ENCODE data around the gene BAHCC1. TPM values are rescaled to one million over a fixed set of nuclear protein-coding genes. Genes with fewer than 3 reads are reported as not detected.

BAHCC1 gene
- total RNA-seq, 1 experiment from 2014 or later: 0.17 TPM

DNA sequence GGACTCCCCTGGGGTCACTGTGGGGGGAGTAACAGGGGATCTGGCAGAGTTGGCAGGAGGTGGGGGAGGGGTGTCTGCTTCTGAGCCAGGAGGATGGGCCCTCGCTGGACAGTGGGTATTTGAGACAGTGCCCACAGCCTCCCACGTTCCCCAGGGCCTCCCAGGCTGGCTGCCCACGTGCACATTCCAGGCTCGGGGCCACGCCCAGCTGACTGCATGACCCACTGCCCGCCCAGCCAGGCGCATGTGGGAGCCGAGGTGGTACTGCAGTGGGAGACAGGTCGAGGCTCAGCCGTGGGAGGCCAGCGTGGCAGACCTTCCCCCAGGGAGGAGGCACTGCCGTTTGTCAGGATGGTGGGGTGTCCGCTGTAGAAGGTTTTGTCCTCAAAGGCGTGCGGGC, 38.8 kb downstream of the BAHCC1 start:
- peaks cover 47% of the 10 kb centered on the region for H3K27me3 Mint-ChIP-seq (ENCODE audit: unreplicated experiment)
- H3K36me3 Mint-ChIP-seq (ENCODE audit: insufficient read depth, unreplicated experiment): no peaks in the 10 kb centered on the region
- no peak overlapping the region for H3K4me3 Mint-ChIP-seq (ENCODE audit: low read depth, unreplicated experiment)
- no TSS peak for BruUV-seq (replicated peaks)
- intact Hi-C loops (cut with micrococcal nuclease; ENCODE audit: unreplicated experiment): no loop called here
- CTCF ChIA-PET: no interaction called here
- no peak for DNase-seq
- no peaks in the 10 kb centered on the region for H3K9me3 Mint-ChIP-seq (ENCODE audit: low read depth, unreplicated experiment)
- no peak for TF ChIP-seq CTCF (IDR thresholded peaks at IDR 0.05; ENCODE audit: unreplicated experiment)
- no peaks in the 10 kb centered on the region for H3K4me1 Mint-ChIP-seq (ENCODE audit: low read depth, unreplicated experiment)
- H3K27ac Mint-ChIP-seq (ENCODE audit: unreplicated experiment): no peak overlapping the region

- no TSS peak for BruUV-seq (replicated peaks)
- H3K36me3 Mint-ChIP-seq (ENCODE audit: insufficient read depth, unreplicated experiment): no peaks in the 10 kb centered on the region
- CTCF ChIA-PET: no interaction called here
- no peak overlapping the region for H3K27ac Mint-ChIP-seq (ENCODE audit: unreplicated experiment)
- no peaks in the 10 kb centered on the region for H3K9me3 Mint-ChIP-seq (ENCODE audit: low read depth, unreplicated experiment)
- H3K4me3 Mint-ChIP-seq (ENCODE audit: low read depth, unreplicated experiment): no peak overlapping the region
- intact Hi-C loops (cut with micrococcal nuclease; ENCODE audit: unreplicated experiment): no loop called here
- peaks cover 55% of the 10 kb centered on the region for H3K27me3 Mint-ChIP-seq (ENCODE audit: unreplicated experiment)
- TF ChIP-seq CTCF (IDR thresholded peaks at IDR 0.05; ENCODE audit: unreplicated experiment): no peak
- no peak for DNase-seq
- no peaks in the 10 kb centered on the region for H3K4me1 Mint-ChIP-seq (ENCODE audit: low read depth, unreplicated experiment)
Observed at GRCh38 chr17:81434681-81435417, 39.6 kb downstream of the BAHCC1 start.

GRCh38 chr17:81435652-81436293, 40.5 kb downstream of the BAHCC1 start:
- Mint-ChIP-seq H3K27ac (ENCODE audit: unreplicated experiment) (no peak overlapping the region), H3K36me3 (ENCODE audit: insufficient read depth, unreplicated experiment) (no peaks in the 10 kb centered on the region), H3K4me1 (ENCODE audit: low read depth, unreplicated experiment) (no peaks in the 10 kb centered on the region), H3K9me3 (ENCODE audit: low read depth, unreplicated experiment) (no peaks in the 10 kb centered on the region), H3K4me3 (ENCODE audit: low read depth, unreplicated experiment) (no peak overlapping the region), H3K27me3 (ENCODE audit: unreplicated experiment) (peaks cover 57% of the 10 kb centered on the region)
- no peak for TF ChIP-seq CTCF (IDR thresholded peaks at IDR 0.05; ENCODE audit: unreplicated experiment)
- BruUV-seq (replicated peaks): no TSS peak
- intact Hi-C loops (cut with micrococcal nuclease; ENCODE audit: unreplicated experiment): no loop called here
- CTCF ChIA-PET: no interaction called here
- DNase-seq: no peak

GRCh38 chr17:81436294-81436849, 41.1 kb downstream of the BAHCC1 start:
- Mint-ChIP-seq H3K27ac (ENCODE audit: unreplicated experiment) (no peak overlapping the region), H3K27me3 (ENCODE audit: unreplicated experiment) (peaks cover 57% of the 10 kb centered on the region), H3K4me1 (ENCODE audit: low read depth, unreplicated experiment) (no peaks in the 10 kb centered on the region), H3K36me3 (ENCODE audit: insufficient read depth, unreplicated experiment) (no peaks in the 10 kb centered on the region), H3K4me3 (ENCODE audit: low read depth, unreplicated experiment) (no peak overlapping the region), H3K9me3 (ENCODE audit: low read depth, unreplicated experiment) (no peaks in the 10 kb centered on the region)
- CTCF ChIA-PET: interaction anchor here (0.6 kb wide), 1 partner anchor 26 kb away, joined by 4 read pairs; no protein-coding TSS in a partner anchor
- TF ChIP-seq CTCF (IDR thresholded peaks at IDR 0.05; ENCODE audit: unreplicated experiment): no peak
- no peak for DNase-seq
- intact Hi-C loops (cut with micrococcal nuclease; ENCODE audit: unreplicated experiment): no loop called here
- BruUV-seq (replicated peaks): no TSS peak

All from Calu3 (cell line).